NB4 (cell line): Measurements from ENCODE around the gene SYNC.
"Not testable (repeated sequence)": the region's sequence is repeated elsewhere in the genome, so short reads cannot be mapped to it uniquely, and the experiment has no call there.

Experiments
- POLR2A ChIP-seq: IDR thresholded peaks from 2 replicates; pipeline ENCODE4 v1.6.1; 2011; ENCODE audit warnings: mild to moderate bottlenecking; ENCODE audit not compliant: insufficient read length; ENCODE audit errors: extremely low read depth
- TF ChIP-seq, protein P1 (sequence below): IDR thresholded peaks from one replicate; pipeline ENCODE4 v1.5.1; 2012; ENCODE audit warnings: low read depth, low read length

DNA sequence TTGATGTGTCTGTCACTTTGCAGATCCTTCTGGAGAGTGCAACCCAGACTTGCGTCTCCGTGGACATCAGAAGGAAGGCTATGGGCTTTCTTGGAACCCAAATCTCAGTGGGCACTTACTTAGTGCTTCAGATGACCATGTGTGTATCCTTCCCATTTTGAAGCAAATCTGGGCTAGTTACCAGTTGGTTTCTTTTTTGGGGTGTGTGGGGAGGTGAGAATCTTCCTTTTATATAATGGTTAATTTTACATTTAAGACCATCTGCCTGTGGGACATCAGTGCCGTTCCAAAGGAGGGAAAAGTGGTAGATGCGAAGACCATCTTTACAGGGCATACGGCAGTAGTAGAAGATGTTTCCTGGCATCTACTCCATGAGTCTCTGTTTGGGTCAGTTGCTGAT is 33.9 kb downstream of the SYNC start:
- TF ChIP-seq, protein P1, sequence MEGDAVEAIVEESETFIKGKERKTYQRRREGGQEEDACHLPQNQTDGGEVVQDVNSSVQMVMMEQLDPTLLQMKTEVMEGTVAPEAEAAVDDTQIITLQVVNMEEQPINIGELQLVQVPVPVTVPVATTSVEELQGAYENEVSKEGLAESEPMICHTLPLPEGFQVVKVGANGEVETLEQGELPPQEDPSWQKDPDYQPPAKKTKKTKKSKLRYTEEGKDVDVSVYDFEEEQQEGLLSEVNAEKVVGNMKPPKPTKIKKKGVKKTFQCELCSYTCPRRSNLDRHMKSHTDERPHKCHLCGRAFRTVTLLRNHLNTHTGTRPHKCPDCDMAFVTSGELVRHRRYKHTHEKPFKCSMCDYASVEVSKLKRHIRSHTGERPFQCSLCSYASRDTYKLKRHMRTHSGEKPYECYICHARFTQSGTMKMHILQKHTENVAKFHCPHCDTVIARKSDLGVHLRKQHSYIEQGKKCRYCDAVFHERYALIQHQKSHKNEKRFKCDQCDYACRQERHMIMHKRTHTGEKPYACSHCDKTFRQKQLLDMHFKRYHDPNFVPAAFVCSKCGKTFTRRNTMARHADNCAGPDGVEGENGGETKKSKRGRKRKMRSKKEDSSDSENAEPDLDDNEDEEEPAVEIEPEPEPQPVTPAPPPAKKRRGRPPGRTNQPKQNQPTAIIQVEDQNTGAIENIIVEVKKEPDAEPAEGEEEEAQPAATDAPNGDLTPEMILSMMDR, result not testable (repeated sequence)
- TF ChIP-seq POLR2A, result not testable (repeated sequence)
